ENCODE data around the gene RPH3AL. TPM values are rescaled to one million over a fixed set of nuclear protein-coding genes. Genes with fewer than 3 reads are reported as not detected.

Gene RPH3AL
- total RNA-seq, 1 donor: 2.0 TPM

- TF ChIP-seq, protein P1, sequence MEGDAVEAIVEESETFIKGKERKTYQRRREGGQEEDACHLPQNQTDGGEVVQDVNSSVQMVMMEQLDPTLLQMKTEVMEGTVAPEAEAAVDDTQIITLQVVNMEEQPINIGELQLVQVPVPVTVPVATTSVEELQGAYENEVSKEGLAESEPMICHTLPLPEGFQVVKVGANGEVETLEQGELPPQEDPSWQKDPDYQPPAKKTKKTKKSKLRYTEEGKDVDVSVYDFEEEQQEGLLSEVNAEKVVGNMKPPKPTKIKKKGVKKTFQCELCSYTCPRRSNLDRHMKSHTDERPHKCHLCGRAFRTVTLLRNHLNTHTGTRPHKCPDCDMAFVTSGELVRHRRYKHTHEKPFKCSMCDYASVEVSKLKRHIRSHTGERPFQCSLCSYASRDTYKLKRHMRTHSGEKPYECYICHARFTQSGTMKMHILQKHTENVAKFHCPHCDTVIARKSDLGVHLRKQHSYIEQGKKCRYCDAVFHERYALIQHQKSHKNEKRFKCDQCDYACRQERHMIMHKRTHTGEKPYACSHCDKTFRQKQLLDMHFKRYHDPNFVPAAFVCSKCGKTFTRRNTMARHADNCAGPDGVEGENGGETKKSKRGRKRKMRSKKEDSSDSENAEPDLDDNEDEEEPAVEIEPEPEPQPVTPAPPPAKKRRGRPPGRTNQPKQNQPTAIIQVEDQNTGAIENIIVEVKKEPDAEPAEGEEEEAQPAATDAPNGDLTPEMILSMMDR (IDR thresholded peaks at IDR 0.05; ENCODE audit: insufficient read depth, low read length): no peak
- H3K4me3 ChIP-seq (ENCODE audit: low read depth, low read length): no peak overlapping the region
- no peak for DNase-seq (ENCODE audit: low read depth)
These were observed 22.7 kb downstream of the RPH3AL start for GRCh38 chr17:329784-330420.

DNA sequence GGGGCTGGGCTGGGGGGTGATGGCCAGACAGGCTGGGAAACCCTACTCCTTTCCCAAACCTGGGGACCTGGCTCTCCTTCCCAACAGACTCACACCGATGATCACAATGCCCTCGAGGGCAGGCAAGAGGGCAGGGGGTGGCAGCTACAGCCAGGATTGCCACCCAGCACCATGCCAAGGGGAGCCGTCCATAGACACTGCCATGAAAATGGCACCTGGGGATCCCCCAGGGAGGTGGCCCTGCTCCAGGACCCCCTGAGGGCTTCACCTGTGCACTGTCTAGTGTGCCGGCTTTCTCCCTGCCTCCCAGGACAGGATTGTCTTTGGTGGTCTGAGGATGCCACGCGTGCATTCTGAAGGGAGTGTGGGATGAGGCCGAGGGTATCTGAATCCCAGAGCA lies 24.6 kb downstream of the RPH3AL start:
- DNase-seq (ENCODE audit: low read depth): no peak
- H3K4me3 ChIP-seq (ENCODE audit: low read depth, low read length): no peak overlapping the region
- TF ChIP-seq, protein P1 (IDR thresholded peaks at IDR 0.05; ENCODE audit: insufficient read depth, low read length): no peak

DNA sequence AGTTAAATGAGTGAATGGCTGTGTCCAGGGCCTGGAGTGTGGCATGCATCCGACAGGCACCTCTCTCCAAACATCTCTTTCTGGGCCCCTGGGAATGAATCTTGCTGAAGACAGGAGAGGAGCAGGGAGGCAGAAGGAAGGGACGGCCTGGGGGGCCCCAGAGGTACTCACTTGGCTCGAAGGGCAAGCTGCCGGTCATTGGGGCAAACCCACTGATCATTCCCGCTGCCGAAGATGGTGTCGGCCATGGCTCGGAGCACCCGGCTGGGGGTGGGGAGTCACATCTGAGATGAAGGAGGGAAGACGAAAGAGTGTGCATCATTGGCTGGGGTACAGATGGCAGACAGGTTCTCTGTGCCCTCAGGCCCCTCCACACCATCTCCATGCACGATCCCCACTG lies 25.3 kb downstream of the RPH3AL start:
- TF ChIP-seq, protein P1 (IDR thresholded peaks at IDR 0.05; ENCODE audit: insufficient read depth, low read length): no peak

DNA sequence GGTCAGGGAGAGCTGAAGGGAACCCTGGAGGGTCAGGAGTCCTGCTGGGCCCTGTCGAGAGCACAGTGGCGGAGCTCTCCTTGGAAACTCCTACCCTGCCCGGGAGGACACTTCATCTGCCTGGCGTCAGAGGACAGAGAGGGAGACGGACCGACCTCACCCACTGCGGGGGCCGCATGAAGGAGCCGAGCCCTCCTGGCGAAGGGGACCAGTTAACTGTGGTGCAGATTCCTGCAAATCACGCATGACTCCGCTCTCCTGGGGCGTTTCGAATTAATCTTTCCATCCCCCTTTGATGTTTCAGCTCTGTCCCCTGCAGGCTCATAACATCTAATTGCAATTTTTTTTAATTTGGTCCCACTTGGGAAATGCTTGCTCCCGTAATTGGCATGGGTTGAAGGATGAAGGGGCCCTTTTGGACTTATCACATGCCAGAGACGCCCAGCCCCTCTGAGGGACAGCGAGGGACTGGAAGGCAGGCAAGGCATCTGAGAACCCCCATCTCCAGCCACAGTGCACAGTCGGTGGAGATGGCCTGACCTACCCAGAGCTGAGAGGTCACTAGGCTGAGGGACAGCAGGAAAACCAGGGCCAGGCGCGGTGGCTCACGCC lies 26.5 kb downstream of the RPH3AL start:
- DNase-seq (ENCODE audit: low read depth): no peak
- TF ChIP-seq, protein P1 (IDR thresholded peaks at IDR 0.05; ENCODE audit: insufficient read depth, low read length): no peak
- no peak overlapping the region for H3K4me3 ChIP-seq (ENCODE audit: low read depth, low read length)

More for the DNA sequence above, 25.3 kb downstream of the RPH3AL start:
- H3K4me3 ChIP-seq (ENCODE audit: low read depth, low read length): no peak overlapping the region
- DNase-seq (ENCODE audit: low read depth): no peak

GRCh38 chr17:325270-326009 lies 27.2 kb downstream of the RPH3AL start:
- no peak for DNase-seq (ENCODE audit: low read depth)
- TF ChIP-seq, protein P1 (IDR thresholded peaks at IDR 0.05; ENCODE audit: insufficient read depth, low read length): no peak
- no peak overlapping the region for H3K4me3 ChIP-seq (ENCODE audit: low read depth, low read length)

GRCh38 chr17:323721-324571 lies 28.7 kb downstream of the RPH3AL start:
- DNase-seq (ENCODE audit: low read depth): no peak
- H3K4me3 ChIP-seq (ENCODE audit: low read depth, low read length): no peak overlapping the region
- TF ChIP-seq, protein P1 (IDR thresholded peaks at IDR 0.05; ENCODE audit: insufficient read depth, low read length): no peak
